ENCODE measurements around the gene PDE10A. TPM values are rescaled to one million over a fixed set of nuclear protein-coding genes. Genes with fewer than 3 reads are reported as not detected.

Gene PDE10A
- total and polyA plus RNA-seq, 2 of the 4 experiments (the other 2 are of a cell fraction) = 3.4 to 12.4 TPM

DNA sequence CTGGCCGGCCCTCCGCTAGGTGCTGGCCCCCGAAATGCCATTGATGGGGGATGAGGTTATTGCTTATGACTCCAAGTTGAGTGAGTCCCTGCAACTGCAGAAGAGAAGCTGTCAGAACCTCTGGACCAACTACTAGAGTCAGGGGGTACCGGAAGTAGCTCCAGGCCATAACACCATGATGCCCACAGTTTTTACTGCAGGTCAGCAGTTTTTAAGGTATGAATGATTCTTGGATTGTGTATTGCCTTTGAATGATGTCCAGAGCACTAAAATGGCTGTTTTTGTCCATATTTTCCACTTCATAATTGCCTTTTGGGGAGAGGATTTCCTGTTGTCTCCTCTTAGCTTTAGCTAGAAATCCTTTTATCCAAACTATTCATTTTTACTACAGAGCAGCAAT, 148.4 kb downstream of the PDE10A start:
- in situ Hi-C loops (cut with MboI; ENCODE audit: low sequenced_read_pairs) (no loop called here), intact Hi-C loops (cut with micrococcal nuclease) (loop anchor here (5.0 kb wide), 1 partner anchor 58 kb away; no protein-coding TSS in a partner anchor), dilution Hi-C loops (cut with HindIII; ENCODE audit: low sequenced_read_pairs, unreplicated experiment) (no loop called here)
- no peaks in the 10 kb centered on the region for H3K9me1 ChIP-seq (ENCODE audit: insufficient read depth, low read length)
- no peaks in the 10 kb centered on the region for H3K9me3 ChIP-seq (ENCODE audit: control insufficient read depth, insufficient read depth, low read length)
- ChIA-PET CTCF (interaction anchor here (1.4 kb wide), 1 partner anchor 10 kb away, joined by 4 read pairs; no protein-coding TSS in a partner anchor), POLR2A (ENCODE audit: unreplicated experiment) (no interaction called here)
- peak overlapping the region; percentile 13 for H2AFZ ChIP-seq (replicated peaks; ENCODE audit: low read length, poor library complexity)
- H2BK5ac ChIP-seq (ENCODE audit: low read depth, low read length, poor library complexity, severe bottlenecking) = no peak overlapping the region
- H3K4ac ChIP-seq (ENCODE audit: low read depth, low read length) = no peak overlapping the region; the same call in 1 of the 2 replicates
- H3K9ac ChIP-seq (ENCODE audit: low read depth, low read length) = no peak overlapping the region
- H4K20me1 ChIP-seq (ENCODE audit: insufficient read depth, low read length) = no peaks in the 10 kb centered on the region; the same call in 1 of the 2 replicates
- no peak overlapping the region for H3K56ac ChIP-seq (ENCODE audit: extremely low read depth, insufficient read depth, low read length)
- H3K27ac ChIP-seq (ENCODE audit: insufficient read depth, low read length) = no peak overlapping the region
- peaks cover 8 to 17% of the 10 kb centered on the region in 2 experiments for H3K79me1 ChIP-seq (ENCODE audit: low read depth in 1 of 2, low read length in 2 of 2)
- no peak overlapping the region for H2AK9ac ChIP-seq (replicated peaks; ENCODE audit: low read depth, low read length, poor library complexity)
- TF ChIP-seq FOS (IDR thresholded peaks at IDR 0.05; ENCODE audit: low read depth, low read length) = no peak
- peak; percentile 44; the same call in 1 of the 2 replicates for TF ChIP-seq MAFK (IDR thresholded peaks at IDR 0.05; ENCODE audit: low read depth, low read length)
- TF ChIP-seq MXI1 (IDR thresholded peaks at IDR 0.05; ENCODE audit: borderline replicate concordance, low read depth, low read length) = no peak
- H4K5ac ChIP-seq (ENCODE audit: low read depth, low read length) = no peak overlapping the region
- no peak overlapping the region for H3K18ac ChIP-seq (ENCODE audit: low read depth, low read length)
- H3K4me1 ChIP-seq (ENCODE audit: control insufficient read depth, insufficient read depth, low read length) = peaks cover 8% of the 10 kb centered on the region
- no peak overlapping the region for H3K4me3 ChIP-seq (ENCODE audit: insufficient read depth, low read depth, low read length)
- H3K23ac ChIP-seq (ENCODE audit: low read depth, low read length) = no peak overlapping the region
- no peak overlapping the region for H3K4me2 ChIP-seq (ENCODE audit: low read depth, low read length)
- no peak overlapping the region for H2BK120ac ChIP-seq (ENCODE audit: low read depth, low read length)
- WGBS, 2 experiments (ENCODE audit: extremely low coverage in 2 of 2, insufficient read length in 1 of 2) = 80% methylated on average over 4 of the region's 4 CpGs; no CpG with 5 or more reads in 1 of the 2 experiments
- H2BK20ac ChIP-seq (ENCODE audit: low read depth, low read length) = no peak overlapping the region
- no peak overlapping the region for H2AK5ac ChIP-seq (ENCODE audit: low read depth, low read length)
- H3K14ac ChIP-seq (replicated peaks; ENCODE audit: low read depth, low read length) = no peak overlapping the region
- BruUV-seq (replicated peaks) = no TSS peak
- no peak overlapping the region for H4K91ac ChIP-seq (ENCODE audit: insufficient read depth, low read depth, low read length)
- ATAC-seq (ENCODE audit: low read depth) (no peak), DNase-seq (no peak)
- peaks cover 2% of the 10 kb centered on the region; the same call in 1 of the 2 replicates for H3K36me3 ChIP-seq (ENCODE audit: control insufficient read depth, insufficient read depth, low read length)
- H2BK15ac ChIP-seq (ENCODE audit: low read depth, low read length) = no peak overlapping the region
- no peak overlapping the region for H4K8ac ChIP-seq (ENCODE audit: low read depth in 2 of 2, low read length in 2 of 2)
- H3K27me3 ChIP-seq (ENCODE audit: control insufficient read depth, insufficient read depth, low read length) = no peaks in the 10 kb centered on the region
